Mesodermal cell (in vitro differentiated cells): ENCODE measurements around the gene RFX5.

Experiments
- H3K27ac ChIP-seq: 2 replicates; pipeline ENCODE4 v1.7.0; 2013; ENCODE audit warnings: mild to moderate bottlenecking, low read depth, low read length, moderate library complexity; ENCODE audit not compliant: severe bottlenecking
- H3K36me3 ChIP-seq: 2 replicates; pipeline ENCODE4 v1.7.1; 2013; ENCODE audit warnings: mild to moderate bottlenecking, low read length, moderate library complexity; ENCODE audit not compliant: control insufficient read depth, insufficient read depth
- H3K4me1 ChIP-seq: one replicate; pipeline ENCODE4 v1.7.1; 2013; ENCODE audit warnings: mild to moderate bottlenecking, low read length; ENCODE audit not compliant: insufficient read depth, control insufficient read depth, poor library complexity, severe bottlenecking
- H3K4me3 ChIP-seq: 2 replicates; pipeline ENCODE4 v1.7.0; 2013; ENCODE audit warnings: low read length, control low read depth, mild to moderate bottlenecking; ENCODE audit not compliant: insufficient read depth, poor library complexity, severe bottlenecking; ENCODE audit errors: extremely low read depth
- H3K9me3 ChIP-seq: 2 replicates; pipeline ENCODE4 v1.7.1; 2013; ENCODE audit warnings: mild to moderate bottlenecking, low read length, moderate library complexity; ENCODE audit not compliant: control insufficient read depth
- WGBS, 2 experiments: methylation state at CpG; one replicate each; pipeline ENCODE4 v1.1.5; 2013; ENCODE audit warnings: missing lambda C conversion rate in 2 of 2; ENCODE audit not compliant: insufficient coverage in 2 of 2; 5-methylcytosine and 5-hydroxymethylcytosine counted together

Gene RFX5

GRCh38 chr1:151318975-151319374, 28.1 kb downstream of the RFX5 start:
- no peaks in the 10 kb centered on the region for H3K9me3 ChIP-seq
- 80% methylated on average over 1 of the region's 3 CpGs; no CpG with 5 or more reads in 1 of the 2 experiments for WGBS, 2 experiments
- no peak overlapping the region for H3K27ac ChIP-seq
- H3K4me1 ChIP-seq = peaks cover 7% of the 10 kb centered on the region
- H3K4me3 ChIP-seq = no peak overlapping the region
- peaks cover 72% of the 10 kb centered on the region for H3K36me3 ChIP-seq

DNA sequence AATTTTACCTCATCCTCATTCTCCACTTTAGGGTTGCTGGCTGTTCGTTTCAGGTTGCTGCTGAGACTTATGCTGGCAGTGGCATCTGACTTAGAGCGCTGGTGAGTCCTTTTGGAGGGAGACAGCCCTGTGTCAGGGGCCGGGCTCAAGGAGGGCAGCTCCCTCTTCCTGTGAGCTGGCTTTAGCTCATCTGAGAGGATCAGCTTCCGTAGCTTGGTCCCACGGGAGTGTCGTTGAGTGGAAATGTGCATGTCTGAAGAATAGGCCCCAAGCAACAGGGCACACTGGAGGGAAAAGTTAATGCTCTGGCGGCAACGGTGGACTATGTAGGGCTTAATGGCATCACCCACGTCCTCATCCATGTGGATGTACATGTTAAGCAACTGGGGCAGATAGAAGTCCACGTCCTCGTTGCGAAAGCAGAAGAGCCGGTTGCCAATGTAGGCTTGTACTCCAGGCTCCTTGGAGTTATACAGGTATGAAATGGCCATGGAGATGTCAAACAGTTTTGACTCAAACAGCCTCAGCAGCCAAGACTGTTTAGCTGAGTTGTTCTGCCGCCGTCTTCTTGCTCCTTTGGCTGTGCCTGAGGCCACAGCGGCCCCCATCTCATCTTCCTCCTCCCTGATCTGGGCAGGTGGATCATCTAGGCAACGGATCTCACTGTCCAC, 31.4 kb downstream of the RFX5 start:
- Histone ChIP-seq H3K4me1 (peaks cover 35% of the 10 kb centered on the region), H3K9me3 (no peaks in the 10 kb centered on the region), H3K4me3 (no peak overlapping the region), H3K36me3 (peaks cover 61% of the 10 kb centered on the region), H3K27ac (no peak overlapping the region)
- 94 to 98% methylated on average over 17 of the region's 17 CpGs for WGBS, 2 experiments

DNA sequence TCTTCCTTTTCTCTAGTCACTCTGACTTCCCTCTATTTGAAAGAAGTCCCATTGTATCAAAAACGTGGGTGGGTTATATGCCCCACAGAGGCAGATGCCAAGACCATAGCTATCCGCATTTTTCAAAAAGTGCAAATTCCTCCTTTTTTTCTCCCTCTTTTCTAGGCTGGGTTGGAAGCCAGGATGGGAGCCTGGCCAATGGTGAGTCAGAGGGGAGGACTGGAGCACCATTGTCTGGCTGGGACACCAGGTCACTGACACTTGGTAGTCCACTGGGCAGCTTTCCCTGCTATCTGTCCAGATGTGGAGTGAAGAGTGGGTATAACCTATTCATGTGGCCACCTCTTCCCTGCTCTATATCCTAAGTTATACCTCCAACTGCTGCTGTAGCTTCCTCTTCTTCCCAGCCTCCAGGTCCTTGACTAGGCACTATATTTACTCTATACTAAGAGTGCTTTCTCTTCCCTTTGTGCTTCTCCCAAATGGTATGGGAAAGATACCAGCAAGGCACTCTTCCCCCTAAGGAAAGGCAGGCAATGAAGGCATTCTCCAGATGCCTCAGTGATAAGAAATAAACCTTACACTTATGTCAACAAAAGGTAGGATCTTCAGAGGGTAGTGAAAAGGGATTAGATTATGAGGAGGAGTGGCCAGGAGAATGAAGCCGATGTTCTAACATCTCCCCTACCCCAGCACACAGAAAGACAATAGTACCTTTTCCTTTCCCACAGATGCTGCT, 32.7 kb downstream of the RFX5 start:
- H3K4me3 ChIP-seq = no peak overlapping the region
- H3K36me3 ChIP-seq = peaks cover 49% of the 10 kb centered on the region
- 55 to 83% methylated on average over 1 to 2 of the region's 3 CpGs for WGBS, 2 experiments
- H3K27ac ChIP-seq = no peak overlapping the region
- H3K9me3 ChIP-seq = no peaks in the 10 kb centered on the region
- H3K4me1 ChIP-seq = peaks cover 49% of the 10 kb centered on the region

GRCh38 chr1:151313501-151313900, 33.6 kb downstream of the RFX5 start:
- Histone ChIP-seq H3K4me1 (peaks cover 57% of the 10 kb centered on the region), H3K9me3 (no peaks in the 10 kb centered on the region), H3K36me3 (peaks cover 48% of the 10 kb centered on the region), H3K4me3 (no peak overlapping the region), H3K27ac (no peak overlapping the region)
- 90 to 93% methylated on average over 2 of the region's 2 CpGs for WGBS, 2 experiments

- peaks cover 57% of the 10 kb centered on the region for H3K4me1 ChIP-seq
- peak overlapping the region; percentile 97 for H3K27ac ChIP-seq
- WGBS, 2 experiments = 95 to 100% methylated on average over 4 to 7 of the region's 8 CpGs
- H3K9me3 ChIP-seq = no peaks in the 10 kb centered on the region
- H3K36me3 ChIP-seq = peaks cover 55% of the 10 kb centered on the region
- no peak overlapping the region for H3K4me3 ChIP-seq
Observed at GRCh38 chr1:151312826-151313225, 34.2 kb downstream of the RFX5 start.

DNA sequence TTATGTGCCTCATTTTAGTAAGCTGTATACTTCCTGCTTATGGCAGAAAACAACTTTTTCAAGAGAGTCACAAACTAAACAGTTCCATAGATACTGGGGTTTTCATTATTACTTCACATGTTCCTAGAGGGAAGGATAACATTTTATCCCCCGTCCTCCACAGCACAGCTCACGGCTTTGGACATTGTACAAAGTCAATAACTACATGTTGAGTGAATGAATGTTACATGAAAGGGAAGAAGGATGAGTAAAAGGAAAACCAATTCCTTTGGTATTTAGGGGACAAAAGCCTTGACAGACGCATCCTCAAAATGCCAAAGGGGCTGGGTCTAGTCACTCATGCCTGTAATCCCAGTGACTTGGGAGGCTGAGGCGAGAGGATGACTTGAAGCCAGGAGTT, 34.6 kb downstream of the RFX5 start:
- Histone ChIP-seq H3K4me1 (peaks cover 57% of the 10 kb centered on the region), H3K9me3 (no peaks in the 10 kb centered on the region), H3K4me3 (no peak overlapping the region), H3K27ac (peak overlapping the region; percentile 97), H3K36me3 (peaks cover 55% of the 10 kb centered on the region)
- 100% methylated on average over 1 of the region's 4 CpGs for WGBS, 2 experiments

DNA sequence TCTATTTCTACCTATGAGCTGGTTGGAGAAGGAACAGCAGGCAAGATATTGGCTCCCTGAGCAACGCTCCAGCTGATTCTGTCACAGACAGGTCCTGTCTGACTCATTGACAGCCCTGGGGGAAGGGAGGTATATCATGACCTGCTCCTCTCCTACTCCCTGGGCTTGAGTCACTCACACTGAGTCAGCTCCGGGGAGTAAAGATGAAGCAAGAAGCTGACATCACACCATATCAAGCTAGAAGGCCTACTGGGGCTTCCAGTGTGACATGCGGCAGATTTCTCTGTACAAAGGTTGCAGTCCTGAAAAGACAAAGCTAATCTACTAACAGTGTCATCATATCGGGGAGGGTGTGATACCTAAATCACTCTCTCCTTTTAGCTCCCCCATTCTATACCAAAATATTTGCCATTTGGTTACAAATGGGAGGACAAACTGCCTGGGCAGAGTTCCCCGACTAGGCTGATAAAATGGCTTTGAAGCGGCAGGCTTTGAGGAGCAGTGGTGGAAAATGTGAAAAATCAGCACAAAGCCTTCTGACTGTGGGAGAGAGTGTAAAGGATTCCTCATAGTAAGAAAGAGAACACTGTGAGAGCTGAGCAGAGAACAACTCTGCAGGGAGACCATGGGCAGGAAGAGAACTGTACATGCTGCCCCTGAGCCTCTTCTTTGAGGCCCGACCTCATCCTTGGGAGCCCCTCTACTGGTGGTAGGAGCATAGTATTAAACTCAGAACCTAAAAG, 35.3 kb downstream of the RFX5 start:
- Histone ChIP-seq H3K9me3 (no peaks in the 10 kb centered on the region), H3K4me3 (no peak overlapping the region), H3K36me3 (peaks cover 59% of the 10 kb centered on the region), H3K4me1 (peaks cover 57% of the 10 kb centered on the region), H3K27ac (peak overlapping the region; percentile 97)
- 76 to 77% methylated on average over 6 of the region's 7 CpGs for WGBS, 2 experiments

- Histone ChIP-seq H3K9me3 (no peaks in the 10 kb centered on the region), H3K4me3 (no peak overlapping the region), H3K36me3 (peaks cover 58% of the 10 kb centered on the region), H3K27ac (peak overlapping the region; percentile 44), H3K4me1 (peaks cover 54% of the 10 kb centered on the region)
- WGBS, 2 experiments = 84 to 89% methylated on average over 2 to 4 of the region's 4 CpGs
Observed at GRCh38 chr1:151311011-151311410, 36.0 kb downstream of the RFX5 start.

DNA sequence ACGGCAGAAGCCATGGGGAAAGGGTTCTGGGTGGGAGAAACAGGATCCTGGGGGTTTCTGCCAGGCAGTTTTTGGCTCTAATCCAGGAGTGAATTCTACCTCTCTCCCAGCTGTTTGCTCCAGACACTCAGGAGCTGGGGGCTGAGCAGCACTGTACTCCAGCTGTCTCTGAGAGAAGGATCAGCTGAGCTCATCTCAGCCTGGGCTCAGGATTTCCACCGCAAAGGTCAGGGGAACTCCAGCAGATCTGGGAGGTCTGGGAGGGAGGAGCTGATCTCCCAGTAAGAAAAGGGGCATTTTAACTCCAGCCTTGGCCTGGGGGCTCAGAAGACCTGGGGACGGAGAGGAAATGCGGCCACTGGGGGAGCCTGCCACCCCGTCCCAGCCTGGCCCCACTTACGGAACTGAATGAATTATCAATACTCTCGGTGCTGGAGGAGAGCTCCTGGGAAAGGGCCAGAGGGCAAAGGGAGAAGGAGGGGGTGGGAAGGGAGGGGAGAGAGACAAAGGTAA, 37.2 kb downstream of the RFX5 start:
- 48 to 63% methylated on average over 4 to 6 of the region's 7 CpGs for WGBS, 2 experiments
- H3K27ac ChIP-seq = peak overlapping the region; percentile 74
- peaks cover 54% of the 10 kb centered on the region for H3K4me1 ChIP-seq
- no peak overlapping the region for H3K4me3 ChIP-seq
- no peaks in the 10 kb centered on the region for H3K9me3 ChIP-seq
- peaks cover 59% of the 10 kb centered on the region for H3K36me3 ChIP-seq

DNA sequence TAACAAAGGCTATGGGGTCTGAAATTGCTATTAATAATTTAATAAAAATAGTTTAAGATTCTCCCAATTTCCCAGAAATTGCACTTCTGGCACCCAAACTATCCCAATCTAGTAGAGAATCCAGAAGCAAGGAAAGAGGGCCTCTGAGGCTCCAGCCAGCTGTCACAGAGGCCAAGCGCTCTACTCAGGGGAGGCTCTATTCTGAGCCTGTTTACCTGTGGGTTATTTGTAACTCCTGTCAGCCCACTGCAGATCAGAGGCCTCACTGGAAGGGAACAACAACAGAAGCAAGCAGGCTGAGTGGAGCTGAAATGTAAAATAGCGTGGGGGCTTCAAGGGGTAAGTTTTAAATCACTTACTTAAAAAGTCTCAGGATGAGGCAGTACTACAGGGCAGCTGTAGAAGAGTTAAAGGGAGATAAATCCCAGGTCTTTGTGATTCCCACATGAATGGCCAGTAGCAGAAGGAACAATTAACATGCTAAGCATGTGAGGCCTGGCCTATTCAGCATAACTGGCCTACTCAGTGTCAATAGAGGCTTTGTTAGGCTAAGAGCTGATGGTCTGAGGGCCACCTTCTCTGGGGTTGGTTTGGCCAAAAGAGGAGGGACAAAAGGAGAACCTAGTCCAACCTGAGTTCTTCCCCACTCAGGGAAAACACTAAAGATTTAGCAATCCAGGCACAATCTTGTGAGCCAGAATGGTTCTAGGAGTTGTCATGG, 52.1 kb downstream of the RFX5 start:
- Histone ChIP-seq H3K4me1 (no peaks in the 10 kb centered on the region), H3K9me3 (no peaks in the 10 kb centered on the region), H3K27ac (no peak overlapping the region), H3K36me3 (peaks cover 92% of the 10 kb centered on the region), H3K4me3 (no peak overlapping the region)
- 83 to 100% methylated on average over 1 to 2 of the region's 2 CpGs for WGBS, 2 experiments
